B cell (primary cell): ENCODE results near the gene FAM120B. TPM values are rescaled to one million over a fixed set of nuclear protein-coding genes. Genes with fewer than 3 reads are reported as not detected.

Experiments
- ATAC-seq: fragments of 200-7000 bp; cut with Tn5 transposase; one replicate; pipeline ENCODE4 v1.10.0; 2021; ENCODE audit warnings: low read depth, mild to moderate bottlenecking, moderate number of reproducible peaks, moderate library complexity
- CTCF ChIA-PET: fragments of 350-600 bp; sonication (Branson Sonifier 250); formaldehyde crosslinking; loops from one replicate; lab custom pipeline; 2021; ENCODE audit warnings: antibody characterized with exemption, inconsistent platforms; lab: Charles Lee
- POLR2A ChIA-PET: fragments of 350-600 bp; sonication (Branson Sonifier 250); formaldehyde crosslinking; loops from one replicate; lab custom pipeline; 2021; ENCODE audit warnings: antibody characterized with exemption; lab: Charles Lee
- DNase-seq: peaks from one replicate; pipeline ENCODE4 v3.0.0; 2013
- H2AFZ ChIP-seq: 2 replicates; pipeline ENCODE4 v1.6.1; 2012; ENCODE audit warnings: mild to moderate bottlenecking, low read depth, low read length; ENCODE audit not compliant: insufficient read depth, poor library complexity, severe bottlenecking
- H3K27ac ChIP-seq, 2 donors: 1 replicate in 1 of 2; 2 replicates in 1 of 2; pipeline ENCODE4 v1.5.1; 2012 to 2013; ENCODE audit warnings: low read length in 2 of 2, mild to moderate bottlenecking in 2 of 2, moderate library complexity in 1 of 2
- H3K27me3 ChIP-seq, 4 experiments: fragments of 200-600 bp in 1 of 4; sonication (generic) in 1 of 4; replicated peaks in 1 of 4; 1 replicate in 2 of 4; 2 replicates in 2 of 4; pipeline versions ENCODE4 v1.6.1 to v1.7.0; 2013 to 2016; ENCODE audit warnings: low read length in 3 of 4, mild to moderate bottlenecking in 2 of 4, mixed read lengths in 1 of 4, moderate library complexity in 1 of 4; ENCODE audit not compliant: insufficient read depth in 4 of 4, control insufficient read depth in 3 of 4; ENCODE audit errors: control extremely low read depth in 1 of 4
- H3K36me3 ChIP-seq, 2 experiments: replicated peaks in 1 of 2; 1 replicate in 1 of 2; 2 replicates in 1 of 2; pipeline versions ENCODE4 v1.6.1 to v1.7.1; 2013; ENCODE audit warnings: low read length in 1 of 2; ENCODE audit not compliant: insufficient read depth in 2 of 2, control insufficient read depth in 1 of 2; ENCODE audit errors: control extremely low read depth in 1 of 2, extremely low read depth in 1 of 2
- H3K4me1 ChIP-seq, 2 donors: fragments of 200-600 bp in 1 of 2; sonication (generic) in 1 of 2; 1 replicate in 1 of 2; 2 replicates in 1 of 2; pipeline versions ENCODE4 v1.5.1 to v1.6.1; 2013 to 2017; ENCODE audit warnings: low read length in 2 of 2; ENCODE audit not compliant: control insufficient read depth in 2 of 2, insufficient read depth in 2 of 2
- H3K4me2 ChIP-seq: replicated peaks from 2 replicates; pipeline ENCODE3; 2012; ENCODE audit warnings: mild to moderate bottlenecking, low read depth, low read length; ENCODE audit not compliant: poor library complexity, severe bottlenecking
- H3K4me3 ChIP-seq, 5 experiments: fragments of 200-600 bp in 1 of 5; sonication (generic) in 1 of 5; 1 replicate in 3 of 5; 2 replicates in 2 of 5; pipeline versions ENCODE4 v1.5.1 to v1.7.0; 2011 to 2016; ENCODE audit warnings: low read length in 4 of 5, mild to moderate bottlenecking in 4 of 5, low read depth in 2 of 5, control low read depth in 1 of 5, moderate library complexity in 1 of 5; ENCODE audit not compliant: insufficient read depth in 1 of 5; ENCODE audit errors: control extremely low read depth in 1 of 5, extremely low read depth in 1 of 5
- H3K79me2 ChIP-seq: fragments of 200-600 bp; sonication (generic); one replicate; pipeline ENCODE4 v1.6.0; 2016; ENCODE audit warnings: low read length; ENCODE audit not compliant: control insufficient read depth, insufficient read depth
- H3K9ac ChIP-seq: fragments of 200-600 bp; sonication (generic); 2 replicates; pipeline ENCODE4 v1.6.1; 2017; ENCODE audit warnings: mild to moderate bottlenecking, low read length, moderate library complexity
- H3K9me3 ChIP-seq, 3 donors: one replicate each; pipeline versions ENCODE4 v1.6.1 to v1.7.1; 2013; ENCODE audit warnings: low read length in 2 of 3; ENCODE audit not compliant: control insufficient read depth in 2 of 3, insufficient read depth in 1 of 3; ENCODE audit errors: control extremely low read depth in 1 of 3
- H4K20me1 ChIP-seq: 2 replicates; pipeline ENCODE4 v1.6.0; 2012; ENCODE audit warnings: mild to moderate bottlenecking, low read length; ENCODE audit not compliant: insufficient read depth, control insufficient read depth, poor library complexity, severe bottlenecking
- H3K27ac Mint-ChIP-seq: one replicate; pipeline ENCODE4 v1.8.0; 2021; ENCODE audit warnings: mixed read lengths
- H3K27me3 Mint-ChIP-seq: one replicate; pipeline ENCODE4 v1.8.0; 2021; ENCODE audit warnings: mixed read lengths
- H3K4me1 Mint-ChIP-seq: one replicate; pipeline ENCODE4 v1.8.0; 2021; ENCODE audit warnings: mixed read lengths
- H3K4me3 Mint-ChIP-seq: one replicate; pipeline ENCODE4 v1.8.0; 2021; ENCODE audit warnings: mixed read lengths
- H3K9me3 Mint-ChIP-seq: one replicate; pipeline ENCODE4 v1.8.0; 2022; ENCODE audit warnings: mixed read lengths; ENCODE audit not compliant: insufficient read depth
- CTCF ChIP-seq: fragments of 200-600 bp; IDR thresholded peaks from one replicate; pipeline ENCODE4 v1.8.0; 2022; ENCODE audit warnings: antibody characterized with exemption, mild to moderate bottlenecking
- EZH2 ChIP-seq: IDR thresholded peaks from 2 replicates; pipeline ENCODE4 v1.6.1; 2012; ENCODE audit warnings: borderline replicate concordance, low read depth, mild to moderate bottlenecking, moderate library complexity, low read length; ENCODE audit not compliant: insufficient read depth, poor library complexity, severe bottlenecking
- WGBS: methylation state at CpG from one replicate; pipeline ENCODE4 v1.1.5; 2013; ENCODE audit warnings: missing lambda C conversion rate; ENCODE audit not compliant: insufficient coverage; 5-methylcytosine and 5-hydroxymethylcytosine counted together
- intact Hi-C: fragments of 100-400 bp; cut with micrococcal nuclease; formaldehyde crosslinking; loops from one replicate; pipeline ENCODE4 v1.10.0; 2022
- polyA plus RNA-seq: library from polyadenylated mRNA; depleted of rRNA; stranded (reverse); fragments of >200 nt; gene quantifications from 2 replicates; pipeline ENCODE4 v1.2.3, GENCODE V29; 2012
- total RNA-seq, 2 donors: library from RNA; stranded (reverse); fragments of 120-200 nt in 1 of 2; gene quantifications; 1 replicate in 1 of 2; 2 replicates in 1 of 2; pipeline versions ENCODE4 v1.2.3 to v1.2.4, GENCODE V29; 2013 to 2022

The FAM120B gene
- total and polyA plus RNA-seq, 2 donors (not counting 1 experiment from before 2014, with no cell fraction given): 12.5 to 51.7 TPM

- no peaks in the 10 kb centered on the region for H4K20me1 ChIP-seq
- intact Hi-C loops: no loop called here
- H3K79me2 ChIP-seq: no peaks in the 10 kb centered on the region
- no peak overlapping the region for H3K4me3 Mint-ChIP-seq
- no peaks in the 10 kb centered on the region for H3K27me3 ChIP-seq
- TF ChIP-seq CTCF (no peak), EZH2 (no peak)
- H3K36me3 ChIP-seq: no peaks in the 10 kb centered on the region
- CTCF ChIA-PET: no interaction called here
- H3K9me3 Mint-ChIP-seq: no peaks in the 10 kb centered on the region
- H3K4me3 ChIP-seq: no peak overlapping the region
- ATAC-seq (no peak), DNase-seq (no peak)
- peaks cover 0 to 3% of the 10 kb centered on the region in 2 donors for H3K4me1 ChIP-seq
- H3K9ac ChIP-seq: no peak overlapping the region
- no peaks in the 10 kb centered on the region for H3K27me3 Mint-ChIP-seq
- peaks cover 5% of the 10 kb centered on the region for H3K4me1 Mint-ChIP-seq
- H3K27ac Mint-ChIP-seq: no peak overlapping the region
- H2AFZ ChIP-seq: no peak overlapping the region
- H3K27ac ChIP-seq: no peak overlapping the region
- H3K4me2 ChIP-seq: no peak overlapping the region
- POLR2A ChIA-PET: no interaction called here
- H3K9me3 ChIP-seq: no peaks in the 10 kb centered on the region
These were observed 75.0 kb downstream of the FAM120B start for GRCh38 chr6:170381562-170381961.

- ChIA-PET POLR2A (no interaction called here), CTCF (no interaction called here)
- Mint-ChIP-seq H3K27ac (no peak overlapping the region), H3K9me3 (no peaks in the 10 kb centered on the region), H3K4me1 (peaks cover 3% of the 10 kb centered on the region), H3K27me3 (no peaks in the 10 kb centered on the region), H3K4me3 (no peak overlapping the region)
- Histone ChIP-seq H3K4me2 (no peak overlapping the region), H4K20me1 (no peaks in the 10 kb centered on the region), H3K9me3 (no peaks in the 10 kb centered on the region), H2AFZ (no peak overlapping the region), H3K4me3 (no peak overlapping the region), H3K27me3 (no peaks in the 10 kb centered on the region), H3K27ac (no peak overlapping the region), H3K4me1 (no peaks in the 10 kb centered on the region), H3K79me2 (no peaks in the 10 kb centered on the region), H3K9ac (no peak overlapping the region), H3K36me3 (peaks cover 0 to 10% of the 10 kb centered on the region in 2 experiments)
- intact Hi-C loops: no loop called here
- WGBS: 100% methylated on average over 5 of the region's 8 CpGs
- no peak for DNase-seq
- no peak for TF ChIP-seq CTCF
- TF ChIP-seq EZH2: no peak
- ATAC-seq: no peak
These were observed 77.0 kb downstream of the FAM120B start for GRCh38 chr6:170383466-170384035.
